Cerebellar cortex (tissue), 1 donor: ENCODE results near the gene ISCU.

ENCODE experiments used
- DNase-seq: peaks from one replicate; pipeline ENCODE4 v3.0.0-alpha.2; 2015; ENCODE audit warnings: low spot score

Gene ISCU

DNA sequence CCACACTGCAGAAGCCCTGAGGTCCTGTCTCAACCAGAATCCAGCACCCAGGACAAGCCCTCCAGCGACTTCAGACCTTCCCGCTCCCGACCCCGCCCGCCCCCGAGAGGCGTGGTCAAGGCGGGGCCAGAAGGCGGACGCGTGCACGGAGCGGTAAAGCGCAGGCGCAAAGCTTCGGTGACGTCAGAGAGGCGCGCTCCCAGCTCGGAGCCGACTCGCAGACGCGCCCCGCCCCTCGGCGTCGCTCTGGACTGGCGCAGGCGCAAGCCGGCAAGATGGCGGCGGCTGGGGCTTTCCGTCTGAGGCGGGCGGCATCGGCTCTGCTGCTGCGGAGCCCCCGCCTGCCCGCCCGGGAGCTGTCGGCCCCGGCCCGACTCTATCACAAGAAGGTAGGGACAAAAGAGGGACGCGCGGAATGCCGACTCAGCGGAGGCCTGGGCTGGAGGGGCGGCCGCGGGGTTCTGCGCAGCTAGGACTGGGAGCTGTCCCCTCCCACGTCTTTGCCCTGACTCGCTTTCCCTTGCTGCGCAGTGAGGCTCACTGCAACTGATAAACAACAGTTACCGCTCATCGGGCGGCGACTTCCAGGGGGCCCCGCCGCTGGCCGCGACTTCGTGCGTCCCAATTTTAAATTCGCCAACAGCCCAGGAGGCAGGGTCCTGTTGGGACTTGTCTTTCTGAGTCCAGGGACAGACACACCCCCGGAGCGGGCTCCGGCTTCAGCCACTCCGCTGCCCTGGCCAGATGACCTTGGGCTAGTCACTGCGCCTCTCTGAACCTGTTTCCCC, at the start of gene ISCU:
ISCU (plus strand) TSS at position 249 of the 788 bp plus-strand sequence; CDS start at position 276, 27 bp downstream.
- DNase-seq, result peak; percentile 98

DNA sequence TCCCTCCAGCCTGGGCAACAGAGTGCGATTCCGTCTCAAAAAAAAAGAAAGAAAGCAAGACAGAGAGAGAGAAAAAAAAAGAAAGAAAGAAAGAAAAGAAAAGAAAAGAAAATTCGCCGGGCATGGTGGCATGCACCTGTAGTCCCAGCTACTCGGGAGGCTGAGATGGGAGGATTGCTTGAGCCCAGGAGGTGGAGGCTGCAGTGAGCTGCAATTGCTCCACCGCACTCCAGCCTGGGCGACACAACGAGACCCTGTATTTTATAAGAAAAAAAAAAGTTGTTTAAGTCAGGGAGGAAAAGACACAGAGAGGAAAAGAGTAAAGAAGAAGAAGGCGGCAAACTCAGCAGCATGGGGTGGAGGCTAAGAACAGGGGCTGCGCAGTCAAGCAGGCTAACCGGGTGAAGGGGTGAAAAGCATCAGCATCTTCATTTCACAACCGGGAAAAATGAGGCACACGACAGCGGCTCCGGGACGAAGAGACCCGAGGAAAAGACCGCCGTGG, 47.9 kb upstream of the ISCU start:
- DNase-seq, result no peak

GRCh38 chr12:108514973-108515814, 47.2 kb upstream of the ISCU start, which contains the start of gene FICD:
TSS of gene FICD (plus strand) at chr12:108515277. CDS start at chr12:108516973, 1,696 bp downstream.
- DNase-seq, result peak; percentile 99

- no peak for DNase-seq
Measured at GRCh38 chr12:108515916-108516315, 46.5 kb upstream of the ISCU start.

GRCh38 chr12:108516511-108517275, 45.7 kb upstream of the ISCU start:
- peak; percentile 27 for DNase-seq

GRCh38 chr12:108517288-108518100, 44.9 kb upstream of the ISCU start:
- no peak for DNase-seq

GRCh38 chr12:108518101-108518715, 44.2 kb upstream of the ISCU start:
- no peak for DNase-seq

DNA sequence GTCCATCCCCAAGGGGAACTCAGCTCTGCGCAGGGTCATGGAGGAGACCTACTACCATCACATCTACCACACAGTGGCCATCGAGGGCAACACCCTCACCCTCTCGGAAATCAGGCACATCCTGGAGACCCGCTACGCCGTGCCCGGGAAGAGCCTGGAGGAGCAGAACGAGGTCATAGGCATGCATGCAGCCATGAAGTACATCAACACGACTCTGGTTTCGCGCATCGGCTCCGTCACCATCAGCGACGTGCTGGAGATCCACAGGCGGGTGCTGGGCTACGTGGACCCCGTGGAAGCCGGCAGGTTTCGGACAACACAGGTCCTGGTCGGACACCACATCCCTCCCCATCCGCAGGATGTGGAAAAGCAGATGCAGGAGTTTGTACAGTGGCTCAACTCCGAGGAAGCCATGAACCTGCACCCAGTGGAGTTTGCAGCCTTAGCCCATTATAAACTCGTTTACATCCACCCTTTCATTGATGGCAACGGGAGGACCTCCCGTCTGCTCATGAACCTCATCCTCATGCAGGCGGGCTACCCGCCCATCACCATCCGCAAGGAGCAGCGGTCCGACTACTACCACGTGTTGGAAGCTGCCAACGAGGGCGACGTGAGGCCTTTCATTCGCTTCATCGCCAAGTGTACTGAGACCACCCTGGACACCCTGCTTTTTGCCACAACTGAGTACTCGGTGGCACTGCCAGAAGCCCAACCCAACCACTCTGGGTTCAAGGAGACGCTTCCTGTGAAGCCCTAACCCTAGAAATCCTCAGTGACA, 43.5 kb upstream of the ISCU start:
- no peak for DNase-seq

DNA sequence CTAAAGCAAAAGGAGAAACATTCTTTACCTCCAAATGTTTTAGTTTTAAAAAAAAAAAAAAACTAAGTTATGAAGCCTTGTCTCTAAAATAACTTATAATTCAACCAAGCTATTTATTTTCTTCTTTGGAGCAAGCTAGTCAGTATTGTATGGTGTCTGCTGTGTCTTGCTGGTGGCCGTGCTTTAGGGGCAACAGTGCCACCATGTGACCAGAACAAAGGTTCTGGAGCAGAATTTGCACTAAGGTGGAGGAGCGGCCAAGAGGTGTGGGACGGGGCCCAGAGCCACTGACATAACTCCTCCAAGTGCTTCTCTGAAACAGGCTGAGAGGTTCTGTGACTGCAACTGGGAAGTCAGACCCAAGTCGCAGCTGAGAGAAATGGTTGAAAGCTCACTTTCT, 42.8 kb upstream of the ISCU start:
- peak; percentile 65 for DNase-seq

DNA sequence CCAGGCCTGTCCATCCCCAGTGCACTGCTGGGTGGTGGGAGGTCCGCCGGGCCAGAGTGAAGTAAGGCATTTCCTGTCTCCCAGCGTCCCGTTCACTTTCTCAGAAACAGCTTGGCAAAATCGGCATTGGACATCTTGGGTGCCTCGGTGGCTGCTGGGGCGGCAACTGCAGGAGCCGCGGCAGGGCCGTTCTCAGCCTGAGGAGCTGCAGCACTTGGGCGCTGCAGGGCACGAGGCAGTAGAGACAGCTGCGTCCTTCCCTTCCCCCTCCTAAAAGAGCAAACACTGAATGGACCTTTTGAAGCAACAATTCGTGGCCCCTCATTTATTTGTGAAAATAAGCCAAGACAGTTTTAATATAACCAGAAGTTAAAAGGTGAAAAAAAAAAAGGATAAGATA, 39.0 kb upstream of the ISCU start:
- no peak for DNase-seq

DNA sequence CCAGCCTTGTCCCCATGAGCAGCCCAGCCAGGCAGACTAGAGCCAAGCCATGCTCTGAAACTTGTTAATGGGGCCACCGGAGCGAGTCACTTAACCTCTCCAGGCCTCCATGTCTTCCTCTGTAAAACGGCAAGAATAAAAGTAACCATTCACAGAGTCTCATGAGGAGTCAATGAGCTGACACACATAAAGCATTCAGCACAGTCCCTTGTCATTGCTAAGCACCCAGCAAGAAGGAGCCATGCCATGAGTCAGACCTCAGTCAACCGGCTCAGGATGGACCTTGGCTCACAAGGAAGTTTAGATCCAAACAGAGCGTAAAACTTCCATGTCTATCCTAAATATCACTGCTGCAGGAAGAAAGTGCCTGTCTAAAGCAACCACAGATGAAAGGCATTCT, 36.7 kb upstream of the ISCU start:
- no peak for DNase-seq

GRCh38 chr12:108526482-108527165, 35.8 kb upstream of the ISCU start:
- DNase-seq, result no peak

DNA sequence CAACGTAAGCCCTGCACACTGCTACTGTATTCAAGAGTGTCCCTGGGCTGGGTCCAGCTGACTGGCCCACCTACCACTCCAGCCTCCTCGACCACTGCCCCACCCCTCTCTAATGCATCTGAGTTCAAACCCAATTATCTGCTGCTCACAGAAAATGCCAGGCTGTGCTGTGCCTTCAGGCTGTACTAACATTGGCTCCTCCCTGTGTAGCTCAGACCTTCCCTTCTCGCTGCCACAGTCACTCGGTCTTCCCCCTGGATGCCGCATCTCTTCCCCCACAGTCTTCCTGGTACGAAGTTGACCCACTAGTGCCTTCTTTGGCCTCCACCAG, 35.3 kb upstream of the ISCU start:
- no peak for DNase-seq

- no peak for DNase-seq
Measured at GRCh38 chr12:108530161-108530560, 32.2 kb upstream of the ISCU start.

- no peak for DNase-seq
Measured at GRCh38 chr12:108531929-108532848, 30.2 kb upstream of the ISCU start.

- no peak for DNase-seq
Measured at GRCh38 chr12:108538146-108538545, 24.2 kb upstream of the ISCU start.

DNA sequence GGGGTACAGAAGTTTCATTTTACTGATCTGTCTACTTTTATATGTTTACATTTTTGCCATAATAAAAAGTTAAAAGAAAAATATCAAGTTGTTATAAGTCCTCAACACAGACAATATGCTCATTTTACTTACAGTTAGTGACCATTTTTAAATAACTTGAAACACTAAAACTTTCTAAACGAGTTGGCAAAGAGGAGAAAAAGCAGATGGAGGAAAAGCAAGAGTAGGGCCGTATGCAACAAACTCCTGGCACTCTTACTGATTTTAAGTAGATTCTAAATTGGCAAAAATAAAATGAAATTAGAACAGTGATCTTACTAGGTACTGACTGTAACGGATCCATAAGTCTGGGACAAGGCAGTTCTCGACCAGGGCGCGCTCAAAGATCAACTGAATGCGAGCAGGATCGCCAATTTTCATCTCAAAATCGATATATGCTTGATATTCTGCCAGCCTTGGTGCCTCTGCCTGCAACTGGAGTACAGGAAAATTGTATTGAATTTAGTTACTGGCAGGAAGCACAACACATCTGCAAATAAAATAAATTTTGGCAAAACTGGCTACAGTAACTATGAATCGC, 23.7 kb upstream of the ISCU start:
- DNase-seq, result no peak

- DNase-seq, result no peak
Measured at GRCh38 chr12:108542320-108542719, 20.1 kb upstream of the ISCU start.
